ENCODE data around the gene PLXNA4. TPM values are rescaled to one million over a fixed set of nuclear protein-coding genes. Genes with fewer than 3 reads are reported as not detected.

Gene PLXNA4
- total and polyA plus RNA-seq, 4 donors = 0.63 to 4.6 (median 2.1) TPM

DNA sequence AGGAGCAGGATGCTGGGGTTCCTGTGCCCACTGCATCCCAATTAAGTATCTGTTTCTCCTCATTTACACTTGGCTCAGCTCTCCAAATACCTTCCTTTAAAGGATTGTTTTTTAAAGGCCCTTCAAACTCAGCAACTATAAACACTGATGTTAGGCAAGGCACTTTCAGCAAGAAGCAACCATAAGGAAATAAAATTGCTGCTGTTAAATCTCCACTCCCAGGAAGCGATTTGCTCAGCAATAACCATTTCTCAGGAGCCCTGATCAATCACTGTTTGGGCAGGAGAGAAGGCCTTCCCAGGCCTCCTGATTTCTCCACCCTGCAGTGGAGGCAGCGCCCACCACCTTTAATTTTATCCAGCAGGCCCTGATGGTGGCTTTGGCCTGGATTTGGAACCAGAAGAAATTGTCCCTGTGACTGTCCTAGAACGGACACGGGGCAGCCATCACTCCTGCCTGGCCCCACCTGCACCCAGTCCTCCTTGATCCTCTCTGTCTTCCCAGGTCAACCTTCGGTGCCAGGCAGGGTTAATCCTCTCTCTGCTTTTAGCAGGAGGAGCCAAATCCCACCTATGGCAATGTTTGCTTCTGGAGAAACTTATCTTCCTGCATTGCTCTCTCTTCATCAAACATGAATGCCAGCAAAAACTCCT lies 199.8 kb downstream of the PLXNA4 start:
- Histone ChIP-seq H3K36me3 (ENCODE audit: control insufficient read depth in 4 of 4, insufficient read depth in 4 of 4, low read length in 4 of 4) (no peaks in the 10 kb centered on the region), H3K27me3 (ENCODE audit: control insufficient read depth in 3 of 3, insufficient read depth in 3 of 3, low read length in 2 of 3) (peaks cover 0 to 3% (median 0%) of the 10 kb centered on the region in 3 donors), H3K9me3 (ENCODE audit: control insufficient read depth in 4 of 4, insufficient read depth in 3 of 4, low read length in 3 of 4) (peaks cover 0 to 3% (median 0%) of the 10 kb centered on the region in 4 donors), H3K9ac (ENCODE audit: insufficient read depth in 1 of 2, low read length in 2 of 2) (no peak overlapping the region), H3K27ac (ENCODE audit: low read depth in 1 of 2, low read length in 1 of 2) (no peak overlapping the region), H3K4me1 (ENCODE audit: control insufficient read depth in 5 of 5, insufficient read depth in 5 of 5, low read length in 5 of 5) (peaks cover 0 to 33% (median 18%) of the 10 kb centered on the region in 5 donors), H3K4me3 (no peak overlapping the region)
- no peak for TF ChIP-seq CTCF (IDR thresholded peaks at IDR 0.05; ENCODE audit: control extremely low read depth, extremely low read depth)
- DNase-seq (no peak), ATAC-seq (ENCODE audit: insufficient read depth, low FRiP score) (no peak)
- WGBS, 2 donors = 77 to 82% methylated on average over 5 of the region's 5 CpGs

- peaks cover 0 to 3% (median 0%) of the 10 kb centered on the region in 4 donors for H3K9me3 ChIP-seq (ENCODE audit: control insufficient read depth in 4 of 4, insufficient read depth in 3 of 4, low read length in 3 of 4)
- no peak overlapping the region for H3K27ac ChIP-seq (ENCODE audit: low read depth in 1 of 2, low read length in 1 of 2)
- peaks cover 0 to 16% (median 5%) of the 10 kb centered on the region in 5 donors for H3K4me1 ChIP-seq (ENCODE audit: control insufficient read depth in 5 of 5, insufficient read depth in 5 of 5, low read length in 5 of 5)
- no peak for TF ChIP-seq CTCF (IDR thresholded peaks at IDR 0.05; ENCODE audit: control extremely low read depth, extremely low read depth)
- no peak for ATAC-seq (ENCODE audit: insufficient read depth, low FRiP score)
- no peaks in the 10 kb centered on the region for H3K36me3 ChIP-seq (ENCODE audit: control insufficient read depth in 4 of 4, insufficient read depth in 4 of 4, low read length in 4 of 4)
- H3K27me3 ChIP-seq (ENCODE audit: control insufficient read depth in 3 of 3, insufficient read depth in 3 of 3, low read length in 2 of 3) = peaks cover 0 to 5% (median 0%) of the 10 kb centered on the region in 3 donors
- WGBS, 2 donors = 82 to 83% methylated on average over 4 of the region's 4 CpGs
- no peak for DNase-seq
- no peak overlapping the region for H3K4me3 ChIP-seq
- H3K9ac ChIP-seq (ENCODE audit: insufficient read depth in 1 of 2, low read length in 2 of 2) = no peak overlapping the region
Measured at GRCh38 chr7:132373879-132374278, 202.4 kb downstream of the PLXNA4 start.

DNA sequence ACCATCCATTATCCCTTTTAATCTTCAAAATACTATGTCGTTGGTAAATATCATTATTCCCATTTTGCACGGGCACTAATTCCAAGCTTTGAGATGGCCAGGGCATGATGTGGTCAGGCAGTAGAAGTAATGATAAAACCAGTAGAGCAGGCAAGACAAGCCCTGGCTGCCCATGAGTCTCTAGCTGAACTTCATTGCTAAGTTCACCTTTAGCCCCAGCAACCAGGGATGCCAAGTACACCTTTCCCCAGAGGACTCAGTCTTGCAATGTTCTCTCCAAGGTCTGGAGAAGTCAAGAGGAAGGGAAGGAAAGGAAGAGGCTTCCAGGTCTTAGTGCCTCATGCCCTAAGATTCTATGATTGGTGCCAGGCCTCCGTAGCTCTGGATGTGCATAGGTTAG lies 203.2 kb downstream of the PLXNA4 start:
- DNase-seq (no peak), ATAC-seq (ENCODE audit: insufficient read depth, low FRiP score) (no peak)
- Histone ChIP-seq H3K4me1 (ENCODE audit: control insufficient read depth in 5 of 5, insufficient read depth in 5 of 5, low read length in 5 of 5) (peaks cover 0 to 16% (median 5%) of the 10 kb centered on the region in 5 donors), H3K27me3 (ENCODE audit: control insufficient read depth in 3 of 3, insufficient read depth in 3 of 3, low read length in 2 of 3) (peaks cover 0 to 5% (median 0%) of the 10 kb centered on the region in 3 donors), H3K9ac (ENCODE audit: insufficient read depth in 1 of 2, low read length in 2 of 2) (no peak overlapping the region), H3K36me3 (ENCODE audit: control insufficient read depth in 4 of 4, insufficient read depth in 4 of 4, low read length in 4 of 4) (no peaks in the 10 kb centered on the region), H3K9me3 (ENCODE audit: control insufficient read depth in 4 of 4, insufficient read depth in 3 of 4, low read length in 3 of 4) (peaks cover 0 to 3% (median 0%) of the 10 kb centered on the region in 4 donors), H3K4me3 (no peak overlapping the region), H3K27ac (ENCODE audit: low read depth in 1 of 2, low read length in 1 of 2) (no peak overlapping the region)
- 92 to 93% methylated on average over 3 of the region's 3 CpGs for WGBS, 2 donors
- no peak for TF ChIP-seq CTCF (IDR thresholded peaks at IDR 0.05; ENCODE audit: control extremely low read depth, extremely low read depth)
